SK-N-SH (cell line): ENCODE data around the gene PLAC9.

Source experiments
- EP300 ChIP-seq, 2 experiments: IDR thresholded peaks; 2 replicates each; pipeline versions ENCODE4 v1.4.0 to v1.6.1; 2012; ENCODE audit warnings: borderline replicate concordance in 1 of 2, low read depth in 1 of 2, low read length in 1 of 2
- FOSL2 ChIP-seq: IDR thresholded peaks from 2 replicates; pipeline ENCODE4 v1.4.0; 2012; ENCODE audit warnings: low read depth, mild to moderate bottlenecking, moderate library complexity, borderline replicate concordance
- SIN3A ChIP-seq: IDR thresholded peaks from 2 replicates; pipeline ENCODE4 v1.6.1; 2012; ENCODE audit warnings: low read depth, mild to moderate bottlenecking, low read length, moderate library complexity, borderline replicate concordance
- SMC3 ChIP-seq: IDR thresholded peaks from 2 replicates; pipeline ENCODE4 v1.6.1; 2012; ENCODE audit warnings: low read depth, low read length, improper control_type of control experiment
- TEAD4 ChIP-seq: IDR thresholded peaks from 2 replicates; pipeline ENCODE4 v1.4.0; 2012; ENCODE audit warnings: mild to moderate bottlenecking, borderline replicate concordance; ENCODE audit not compliant: insufficient read depth
- TF ChIP-seq, protein P1 (sequence below): fragments of 200-600 bp; sonication (generic); IDR thresholded peaks from 2 replicates; pipeline ENCODE4 v1.6.1; 2017; ENCODE audit warnings: antibody characterized with exemption, mild to moderate bottlenecking, moderate library complexity

DNA sequence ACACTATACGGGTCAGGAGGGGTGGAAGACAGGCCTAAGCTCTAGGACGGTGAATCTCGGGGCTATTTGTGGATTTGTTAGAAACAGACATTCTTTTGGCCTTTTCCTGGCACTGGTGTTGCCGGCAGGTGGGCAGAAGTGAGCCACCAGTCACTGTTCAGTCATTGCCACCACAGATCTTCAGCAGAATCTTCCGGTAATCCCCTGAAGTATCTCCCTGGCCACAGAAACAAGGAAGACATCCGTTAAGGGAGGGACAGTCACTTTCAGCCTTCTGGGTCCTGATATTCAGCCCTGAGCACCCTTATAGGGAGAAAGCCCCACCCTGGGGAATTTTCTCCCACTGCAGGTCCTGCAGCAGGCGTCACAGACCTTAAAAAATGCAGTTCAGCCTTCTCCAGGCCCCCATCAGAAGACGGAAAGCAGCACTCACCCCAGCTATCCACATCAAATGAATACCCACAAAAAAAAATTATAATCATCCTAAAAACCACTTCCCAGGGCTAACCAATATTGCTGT is 23.2 kb downstream of the PLAC9 start:
- TF ChIP-seq, protein P1, sequence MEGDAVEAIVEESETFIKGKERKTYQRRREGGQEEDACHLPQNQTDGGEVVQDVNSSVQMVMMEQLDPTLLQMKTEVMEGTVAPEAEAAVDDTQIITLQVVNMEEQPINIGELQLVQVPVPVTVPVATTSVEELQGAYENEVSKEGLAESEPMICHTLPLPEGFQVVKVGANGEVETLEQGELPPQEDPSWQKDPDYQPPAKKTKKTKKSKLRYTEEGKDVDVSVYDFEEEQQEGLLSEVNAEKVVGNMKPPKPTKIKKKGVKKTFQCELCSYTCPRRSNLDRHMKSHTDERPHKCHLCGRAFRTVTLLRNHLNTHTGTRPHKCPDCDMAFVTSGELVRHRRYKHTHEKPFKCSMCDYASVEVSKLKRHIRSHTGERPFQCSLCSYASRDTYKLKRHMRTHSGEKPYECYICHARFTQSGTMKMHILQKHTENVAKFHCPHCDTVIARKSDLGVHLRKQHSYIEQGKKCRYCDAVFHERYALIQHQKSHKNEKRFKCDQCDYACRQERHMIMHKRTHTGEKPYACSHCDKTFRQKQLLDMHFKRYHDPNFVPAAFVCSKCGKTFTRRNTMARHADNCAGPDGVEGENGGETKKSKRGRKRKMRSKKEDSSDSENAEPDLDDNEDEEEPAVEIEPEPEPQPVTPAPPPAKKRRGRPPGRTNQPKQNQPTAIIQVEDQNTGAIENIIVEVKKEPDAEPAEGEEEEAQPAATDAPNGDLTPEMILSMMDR = no peak
- TF ChIP-seq SIN3A (no peak), TEAD4 (no peak), EP300 (IDR thresholded peaks at IDR 0.05; ENCODE audit: borderline replicate concordance in 1 of 2, low read depth in 1 of 2, low read length in 1 of 2) (no peak), FOSL2 (no peak), SMC3 (no peak)
